Measurements from ENCODE around the gene PAPLN. TPM values are rescaled to one million over a fixed set of nuclear protein-coding genes. Genes with fewer than 3 reads are reported as not detected.

PAPLN gene
- total and polyA plus RNA-seq, 9 of the 15 experiments (the other 6 are each of a cell fraction or from before 2014, with no cell fraction given), result 0.43 to 3.5 (median 1.7) TPM

DNA sequence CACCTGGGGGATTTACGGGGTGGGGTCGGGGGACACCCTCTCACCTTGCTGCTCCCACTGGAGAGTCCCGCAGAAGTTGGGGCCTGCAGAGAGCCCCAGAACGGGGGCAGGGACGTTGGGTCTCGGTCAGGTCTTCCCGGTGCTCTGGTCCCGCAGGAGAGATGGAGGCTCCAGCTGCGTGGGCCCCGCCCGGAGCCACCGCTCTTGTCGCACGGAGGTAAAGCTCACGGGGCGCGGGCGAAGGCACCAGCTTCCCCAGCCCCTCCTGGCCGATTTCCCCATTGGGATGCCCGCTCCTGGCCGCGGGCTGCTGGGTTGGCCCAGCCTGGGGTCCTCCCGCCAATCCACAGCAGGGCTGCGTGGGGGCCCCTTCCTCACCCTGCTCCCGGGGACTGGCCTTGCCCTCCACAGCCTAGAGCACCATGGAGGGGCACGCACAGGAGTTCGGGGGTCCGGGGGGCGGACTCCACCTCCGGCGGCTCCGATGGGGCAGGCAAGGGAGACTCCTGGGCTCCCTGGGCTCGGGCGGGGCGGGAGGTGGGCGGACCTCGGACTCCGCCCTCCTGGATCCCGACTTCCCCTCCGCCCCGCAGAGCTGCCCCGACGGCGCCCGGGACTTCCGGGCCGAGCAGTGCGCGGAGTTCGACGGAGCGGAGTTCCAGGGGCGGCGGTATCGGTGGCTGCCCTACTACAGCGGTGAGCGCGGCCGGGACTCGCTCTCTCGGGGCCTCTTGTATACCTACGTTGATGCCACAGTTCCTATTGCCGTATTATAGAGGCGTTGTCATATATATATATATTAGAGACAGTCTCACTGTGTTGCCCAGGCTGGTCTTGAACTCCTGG is 8.4 kb downstream of the PAPLN start:
- WGBS (ENCODE audit: insufficient coverage, low coverage, missing lambda C conversion rate), result 6% methylated on average over 18 of the region's 64 CpGs
- DNase-seq (ENCODE audit: extremely low read depth in 1 of 4, low spot score in 3 of 4) (peak; percentile 76 to 82 (median 80)), ATAC-seq (peak; percentile 90), FAIRE-seq (no peak)
- peaks cover 9 to 21% of the 10 kb centered on the region in 2 experiments; a peak in 4 of 5 replicates for H3K4me1 ChIP-seq (replicated peaks in 1 of 2; ENCODE audit: control insufficient read depth in 2 of 2, insufficient read depth in 2 of 2, low read length in 2 of 2)
- BruUV-seq (replicated peaks), result no TSS peak
- ChIA-PET CTCF (ENCODE audit: low intra/inter-chr PET ratio) (no interaction called here), POLR2A (interaction anchor here (0.6 kb wide), 1 partner anchor 249 kb away, joined by 3 read pairs; no protein-coding TSS in a partner anchor)
- no peaks in the 10 kb centered on the region for H3K79me2 ChIP-seq (ENCODE audit: control insufficient read depth, insufficient read depth, low read length)
- peak overlapping the region; percentile 94 for H3K4me2 ChIP-seq (ENCODE audit: insufficient read depth, low read length)
- H3K9me1 ChIP-seq (ENCODE audit: control insufficient read depth, insufficient read depth, low read length), result no peaks in the 10 kb centered on the region
- no peaks in the 10 kb centered on the region for H3K36me3 ChIP-seq (ENCODE audit: control insufficient read depth, insufficient read depth, low read length)
- intact Hi-C loops (cut with micrococcal nuclease), result no loop called here
- no peak overlapping the region for H3K27ac ChIP-seq (ENCODE audit: extremely low read depth, low read depth, low read length)
- no peaks in the 10 kb centered on the region for H3K9me3 ChIP-seq (replicated peaks; ENCODE audit: control insufficient read depth, insufficient read depth, low read depth, low read length)
- H4K20me1 ChIP-seq (replicated peaks; ENCODE audit: control insufficient read depth, insufficient read depth, low read length), result no peaks in the 10 kb centered on the region
- H3K4me3 ChIP-seq, result peak overlapping the region; percentile 58
- H3K9ac ChIP-seq (ENCODE audit: insufficient read depth in 1 of 2, low read depth in 2 of 2, low read length in 2 of 2), result peak overlapping the region; percentile 76 to 80
- H2AFZ ChIP-seq (ENCODE audit: low read depth, low read length), result peak overlapping the region; percentile 85
- in situ Hi-C loops (cut with MboI), result no loop called here
- H3K27me3 ChIP-seq (ENCODE audit: control insufficient read depth in 2 of 2, insufficient read depth in 2 of 2, low read length in 2 of 2), result peaks cover 2 to 25% of the 10 kb centered on the region in 2 experiments; a peak in 3 of 5 replicates
- TF ChIP-seq PHF8 (IDR thresholded peaks at IDR 0.05; ENCODE audit: borderline replicate concordance, low read length), result peak; percentile 33; the same call in 1 of the 2 replicates
- TF ChIP-seq NBN (IDR thresholded peaks at IDR 0.05; ENCODE audit: low read depth), result no peak
- TF ChIP-seq SPI1 (IDR thresholded peaks at IDR 0.05; ENCODE audit: borderline replicate concordance, low read depth, low read length), result peak; percentile 64; the same call in 1 of the 2 replicates
- no peak for TF ChIP-seq FOXA1 (IDR thresholded peaks at IDR 0.05; ENCODE audit: borderline replicate concordance)
- no peak for TF ChIP-seq SRSF3 (IDR thresholded peaks at IDR 0.05; ENCODE audit: insufficient read depth, low read length)
- no peak for TF ChIP-seq THRAP3 (IDR thresholded peaks at IDR 0.05; ENCODE audit: borderline replicate concordance)
- no peak for TF ChIP-seq CCNT2 (IDR thresholded peaks at IDR 0.05; ENCODE audit: borderline replicate concordance, extremely low read depth, insufficient read length, low read depth, low read length)
- no peak for TF ChIP-seq ZNF766 (CRISPR knock-in tag; conservative IDR thresholded peaks at IDR 0.05)
- no peak for TF ChIP-seq RBBP5 (IDR thresholded peaks at IDR 0.05; ENCODE audit: borderline replicate concordance, insufficient read depth, low read length, poor library complexity, severe bottlenecking)
- no peak for TF ChIP-seq TSC22D4 (tag; IDR thresholded peaks at IDR 0.05)
- no peak for TF ChIP-seq HLTF (IDR thresholded peaks at IDR 0.05)
- peak; percentile 51 for TF ChIP-seq EGR1 (conservative IDR thresholded peaks at IDR 0.05)
- TF ChIP-seq TOE1 (IDR thresholded peaks at IDR 0.05; ENCODE audit: borderline replicate concordance), result peak; percentile 32; the same call in 1 of the 2 replicates
- no peak for TF ChIP-seq TOE1 (CRISPR knock-in tag; IDR thresholded peaks at IDR 0.05; ENCODE audit: borderline replicate concordance, low read depth)
- TF ChIP-seq POLR2H (tag; IDR thresholded peaks at IDR 0.05; ENCODE audit: low read depth), result no peak
- TF ChIP-seq, protein P1, sequence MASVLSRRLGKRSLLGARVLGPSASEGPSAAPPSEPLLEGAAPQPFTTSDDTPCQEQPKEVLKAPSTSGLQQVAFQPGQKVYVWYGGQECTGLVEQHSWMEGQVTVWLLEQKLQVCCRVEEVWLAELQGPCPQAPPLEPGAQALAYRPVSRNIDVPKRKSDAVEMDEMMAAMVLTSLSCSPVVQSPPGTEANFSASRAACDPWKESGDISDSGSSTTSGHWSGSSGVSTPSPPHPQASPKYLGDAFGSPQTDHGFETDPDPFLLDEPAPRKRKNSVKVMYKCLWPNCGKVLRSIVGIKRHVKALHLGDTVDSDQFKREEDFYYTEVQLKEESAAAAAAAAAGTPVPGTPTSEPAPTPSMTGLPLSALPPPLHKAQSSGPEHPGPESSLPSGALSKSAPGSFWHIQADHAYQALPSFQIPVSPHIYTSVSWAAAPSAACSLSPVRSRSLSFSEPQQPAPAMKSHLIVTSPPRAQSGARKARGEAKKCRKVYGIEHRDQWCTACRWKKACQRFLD (CRISPR knock-in tag; IDR thresholded peaks at IDR 0.05), result no peak
- TF ChIP-seq NFRKB (IDR thresholded peaks at IDR 0.05; ENCODE audit: low read depth), result no peak
- no peak for TF ChIP-seq PCBP1 (IDR thresholded peaks at IDR 0.05; ENCODE audit: low read depth, low read length, poor library complexity, severe bottlenecking)
- no peak for TF ChIP-seq ZNF408 (CRISPR knock-in tag; IDR thresholded peaks at IDR 0.05; ENCODE audit: low read depth)
- TF ChIP-seq POLR2A (conservative IDR thresholded peaks at IDR 0.05), result peak; percentile 54; the same call in 1 of the 2 replicates
- peak; percentile 85 for TF ChIP-seq NFIC (IDR thresholded peaks at IDR 0.05)
- peak; percentile 70 for TF ChIP-seq RBFOX2 (IDR thresholded peaks at IDR 0.05; ENCODE audit: low read depth, low read length)
- no peak for TF ChIP-seq FOXK1 (CRISPR knock-in tag; IDR thresholded peaks at IDR 0.05; ENCODE audit: borderline replicate concordance)
